HCT116 (cell line): ENCODE data around the gene EXD3. TPM values are rescaled to one million over a fixed set of nuclear protein-coding genes. Genes with fewer than 3 reads are reported as not detected.

Experiments
- CEBPB ChIP-seq: IDR thresholded peaks from 2 replicates; pipeline ENCODE4 v1.6.1; 2012; ENCODE audit warnings: low read depth
- EZH2 ChIP-seq: fragments of 200-600 bp; sonication (generic); IDR thresholded peaks from 2 replicates; pipeline ENCODE4 v1.6.1; 2017; ENCODE audit warnings: antibody characterized with exemption, mixed run types
- FOSL1 ChIP-seq: IDR thresholded peaks from 2 replicates; pipeline ENCODE4 v1.6.1; 2012; ENCODE audit warnings: low read depth
- JUND ChIP-seq: IDR thresholded peaks from 2 replicates; pipeline ENCODE4 v1.6.1; 2012
- RAD21 ChIP-seq: IDR thresholded peaks from 2 replicates; pipeline ENCODE4 v1.6.1; 2012; ENCODE audit warnings: low read depth, mild to moderate bottlenecking
- SIN3A ChIP-seq: IDR thresholded peaks from 2 replicates; pipeline ENCODE4 v1.6.1; 2012; ENCODE audit warnings: low read depth
- SP1 ChIP-seq: IDR thresholded peaks from 2 replicates; pipeline ENCODE4 v1.6.1; 2012; ENCODE audit warnings: low read depth
- ZFX ChIP-seq: fragments of 450-650 bp; IDR thresholded peaks from 2 replicates; pipeline ENCODE4 v1.6.1; 2017
- ZNF274 ChIP-seq: fragments of 200-500 bp; sonication (Bioruptor generic); IDR thresholded peaks from 2 replicates; pipeline ENCODE4 v1.6.1; 2014; ENCODE audit warnings: mild to moderate bottlenecking, low read depth, low read length, inconsistent platforms
- total RNA-seq: library from RNA; stranded (reverse); gene quantifications from one replicate; pipeline ENCODE4 v1.2.1, GENCODE V29; 2021; ENCODE audit not compliant: unreplicated experiment
- TF ChIP-seq, protein P1 (sequence below): IDR thresholded peaks from 2 replicates; pipeline ENCODE4 v1.6.1; 2012
- TF ChIP-seq, protein P2 (sequence below), 3 experiments: fragments of 200-600 bp in 1 of 3; sonication (generic) in 1 of 3; IDR thresholded peaks in 2 of 3; conservative IDR thresholded peaks in 1 of 3; 2 replicates each; pipeline ENCODE4 v1.5.1; 2012 to 2017; ENCODE audit warnings: low read depth in 2 of 3, low read length in 2 of 3, antibody characterized with exemption in 1 of 3, borderline replicate concordance in 1 of 3, control low read depth in 1 of 3, mild to moderate bottlenecking in 1 of 3, mixed read lengths in 1 of 3, mixed run types in 1 of 3, moderate library complexity in 1 of 3; ENCODE audit not compliant: insufficient read depth in 1 of 3
- TF ChIP-seq, protein P3 (sequence below): IDR thresholded peaks from 2 replicates; pipeline ENCODE4 v1.6.1; 2012

Gene EXD3
- total RNA-seq, 1 experiment from 2014 or later: 25.4 TPM

DNA sequence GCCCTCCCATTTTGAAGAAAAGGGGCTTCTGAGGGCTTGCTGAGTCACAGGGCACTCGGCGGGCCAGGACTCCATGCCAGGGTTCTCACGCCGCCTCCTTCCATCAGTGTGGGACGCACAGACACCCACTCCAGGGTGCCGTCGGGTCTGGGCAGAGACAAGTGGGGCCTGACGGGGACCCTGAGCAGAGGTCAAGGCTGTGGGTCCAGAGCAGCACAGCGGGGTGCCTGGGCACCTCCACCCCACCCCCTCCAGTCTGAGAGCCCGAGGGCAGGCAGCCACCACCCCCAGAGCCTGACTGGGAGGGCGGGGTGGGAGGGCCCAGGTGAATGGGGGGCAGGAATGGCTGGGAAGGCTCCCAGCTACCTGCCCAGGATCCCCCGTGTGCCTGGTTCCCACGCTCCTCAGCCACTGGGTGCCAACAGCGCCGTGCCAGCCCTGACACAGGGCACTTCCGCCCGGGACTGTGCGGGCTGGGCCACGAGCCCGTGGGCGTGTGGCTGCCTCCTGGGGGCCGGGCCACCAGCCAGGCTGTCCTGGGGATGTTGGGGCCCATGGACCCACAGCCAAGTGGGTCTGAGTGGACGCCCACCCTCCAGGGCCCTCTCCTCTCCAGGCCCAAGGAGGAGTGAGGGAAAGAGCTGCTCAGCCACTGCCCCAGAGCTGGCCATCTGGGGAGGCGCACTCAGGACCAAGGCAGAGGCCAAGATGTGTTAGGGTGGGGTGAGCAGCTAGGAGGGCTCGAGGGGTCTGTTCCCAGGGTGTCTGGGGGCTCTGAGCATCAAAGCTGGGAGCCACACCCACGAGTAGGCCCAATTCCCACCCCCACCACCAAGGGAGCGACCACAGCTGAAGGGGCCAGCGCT lies 110.7 kb downstream of the EXD3 start (continued):
- TF ChIP-seq, protein P1, sequence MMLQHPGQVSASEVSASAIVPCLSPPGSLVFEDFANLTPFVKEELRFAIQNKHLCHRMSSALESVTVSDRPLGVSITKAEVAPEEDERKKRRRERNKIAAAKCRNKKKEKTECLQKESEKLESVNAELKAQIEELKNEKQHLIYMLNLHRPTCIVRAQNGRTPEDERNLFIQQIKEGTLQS: no peak
- no peak for TF ChIP-seq RAD21
- TF ChIP-seq JUND: no peak
- TF ChIP-seq EZH2: no peak
- TF ChIP-seq, protein P2, sequence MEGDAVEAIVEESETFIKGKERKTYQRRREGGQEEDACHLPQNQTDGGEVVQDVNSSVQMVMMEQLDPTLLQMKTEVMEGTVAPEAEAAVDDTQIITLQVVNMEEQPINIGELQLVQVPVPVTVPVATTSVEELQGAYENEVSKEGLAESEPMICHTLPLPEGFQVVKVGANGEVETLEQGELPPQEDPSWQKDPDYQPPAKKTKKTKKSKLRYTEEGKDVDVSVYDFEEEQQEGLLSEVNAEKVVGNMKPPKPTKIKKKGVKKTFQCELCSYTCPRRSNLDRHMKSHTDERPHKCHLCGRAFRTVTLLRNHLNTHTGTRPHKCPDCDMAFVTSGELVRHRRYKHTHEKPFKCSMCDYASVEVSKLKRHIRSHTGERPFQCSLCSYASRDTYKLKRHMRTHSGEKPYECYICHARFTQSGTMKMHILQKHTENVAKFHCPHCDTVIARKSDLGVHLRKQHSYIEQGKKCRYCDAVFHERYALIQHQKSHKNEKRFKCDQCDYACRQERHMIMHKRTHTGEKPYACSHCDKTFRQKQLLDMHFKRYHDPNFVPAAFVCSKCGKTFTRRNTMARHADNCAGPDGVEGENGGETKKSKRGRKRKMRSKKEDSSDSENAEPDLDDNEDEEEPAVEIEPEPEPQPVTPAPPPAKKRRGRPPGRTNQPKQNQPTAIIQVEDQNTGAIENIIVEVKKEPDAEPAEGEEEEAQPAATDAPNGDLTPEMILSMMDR (IDR thresholded peaks at IDR 0.05 in 2 of 3, conservative IDR thresholded peaks at IDR 0.05 in 1 of 3; ENCODE audit: borderline replicate concordance in 1 of 3, insufficient read depth in 1 of 3, low read depth in 2 of 3, low read length in 2 of 3): no peak
- no peak for TF ChIP-seq ZFX
- TF ChIP-seq SP1: no peak
- no peak for TF ChIP-seq ZNF274
- TF ChIP-seq, protein P3, sequence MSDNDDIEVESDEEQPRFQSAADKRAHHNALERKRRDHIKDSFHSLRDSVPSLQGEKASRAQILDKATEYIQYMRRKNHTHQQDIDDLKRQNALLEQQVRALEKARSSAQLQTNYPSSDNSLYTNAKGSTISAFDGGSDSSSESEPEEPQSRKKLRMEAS: no peak
- TF ChIP-seq SIN3A: no peak
- TF ChIP-seq FOSL1: no peak
- no peak for TF ChIP-seq CEBPB
